B cell (primary cell): Measurements from ENCODE around the gene MRPL34.

Experiments
- CTCF ChIP-seq: fragments of 200-600 bp; IDR thresholded peaks from one replicate; pipeline ENCODE4 v1.8.0; 2022; ENCODE audit warnings: antibody characterized with exemption, mild to moderate bottlenecking
- EZH2 ChIP-seq: IDR thresholded peaks from 2 replicates; pipeline ENCODE4 v1.6.1; 2012; ENCODE audit warnings: borderline replicate concordance, low read depth, mild to moderate bottlenecking, moderate library complexity, low read length; ENCODE audit not compliant: insufficient read depth, poor library complexity, severe bottlenecking

- no peak for TF ChIP-seq EZH2
- TF ChIP-seq CTCF = no peak
Observed at GRCh38 chr19:17259118-17259780, 46.4 kb upstream of the MRPL34 start.
